Measurements from ENCODE around the gene EME2.

Gene EME2

GRCh38 chr16:1766701-1767100, 5.9 kb upstream of the EME2 start:
- no peak for DNase-seq (ENCODE audit: low read depth in 2 of 2)

- DNase-seq (ENCODE audit: low read depth in 2 of 2), result no peak
These were observed 5.3 kb upstream of the EME2 start for GRCh38 chr16:1767116-1767994.

- DNase-seq (ENCODE audit: low read depth in 2 of 2), result no peak
These were observed 4.4 kb upstream of the EME2 start for GRCh38 chr16:1768061-1768766.

- DNase-seq (ENCODE audit: low read depth in 2 of 2), result no peak
These were observed 3.7 kb upstream of the EME2 start for GRCh38 chr16:1768767-1769401.

- DNase-seq (ENCODE audit: low read depth in 2 of 2), result no peak
These were observed 3.0 kb upstream of the EME2 start for GRCh38 chr16:1769402-1770300.

- DNase-seq (ENCODE audit: low read depth in 2 of 2), result no peak
These were observed 2.1 kb upstream of the EME2 start for GRCh38 chr16:1770328-1771187.

GRCh38 chr16:1771188-1771863, 1.3 kb upstream of the EME2 start, which contains the start of gene NME3:
TSS of gene NME3 (minus strand) at chr16:1771543. CDS start at chr16:1771534, 9 bp downstream.
- peak in 1 of 2 experiments; percentile 15 for DNase-seq (ENCODE audit: low read depth in 2 of 2)

- DNase-seq (ENCODE audit: low read depth in 2 of 2), result no peak
These were observed 697 bp upstream of the EME2 start for GRCh38 chr16:1771864-1772361.

GRCh38 chr16:1772908-1773702, 495 bp downstream of the EME2 start, which contains the start of gene MRPS34:
TSS of gene MRPS34 (minus strand) at chr16:1773134. CDS start at chr16:1773119, 15 bp downstream.
- DNase-seq (ENCODE audit: low read depth in 2 of 2), result peak; percentile 43 to 51

- no peak for DNase-seq (ENCODE audit: low read depth in 2 of 2)
These were observed 1.3 kb downstream of the EME2 start for GRCh38 chr16:1773703-1774447.

- DNase-seq (ENCODE audit: low read depth in 2 of 2), result no peak
These were observed 1.8 kb downstream of the EME2 start for GRCh38 chr16:1774448-1774780.

GRCh38 chr16:1775006-1775845, 2.6 kb downstream of the EME2 start:
- no peak for DNase-seq (ENCODE audit: low read depth in 2 of 2)

- DNase-seq (ENCODE audit: low read depth in 2 of 2), result no peak
These were observed 3.4 kb downstream of the EME2 start for GRCh38 chr16:1775846-1776671.

- DNase-seq (ENCODE audit: low read depth in 2 of 2), result no peak
These were observed 4.0 kb downstream of the EME2 start for GRCh38 chr16:1776672-1776955.

GRCh38 chr16:1776991-1777374, 4.4 kb downstream of the EME2 start:
- no peak for DNase-seq (ENCODE audit: low read depth in 2 of 2)

- DNase-seq (ENCODE audit: low read depth in 2 of 2), result no peak
These were observed 5.0 kb downstream of the EME2 start for GRCh38 chr16:1777375-1778199.

Measured in fibroblast of skin of left quadriceps (primary cell).